Embryonic facial prominence (tissue), 1 donor: Measurements from ENCODE around the gene NUCB1.
"Not testable (repeated sequence)": the region's sequence is repeated elsewhere in the genome, so short reads cannot be mapped to it uniquely, and the experiment has no call there.

ENCODE experiments used
- DNase-seq: peaks from one replicate; pipeline ENCODE4 v3.0.0-alpha.2; 2016; ENCODE audit errors: extremely low spot score

NUCB1 gene

DNA sequence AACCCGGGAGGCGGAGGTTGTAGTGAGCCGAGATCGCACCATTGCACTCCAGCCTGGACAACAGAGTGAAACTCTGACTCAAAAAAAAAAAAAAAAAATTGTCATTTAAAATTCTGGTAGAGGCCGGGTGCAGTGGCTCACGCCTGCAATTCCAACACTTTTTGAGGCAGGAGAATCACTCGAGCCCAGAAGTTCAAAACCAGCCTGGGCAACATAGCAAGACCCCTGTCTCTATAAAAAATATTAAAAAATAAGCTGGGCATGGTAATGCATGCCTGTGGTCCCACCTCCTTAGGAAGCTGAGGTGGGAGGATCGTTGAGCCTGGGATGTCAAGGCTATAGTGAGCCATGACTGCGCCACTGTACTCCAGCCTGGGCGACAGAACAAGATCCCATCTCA is 6.2 kb downstream of the NUCB1 start:
- DNase-seq, result no peak

DNA sequence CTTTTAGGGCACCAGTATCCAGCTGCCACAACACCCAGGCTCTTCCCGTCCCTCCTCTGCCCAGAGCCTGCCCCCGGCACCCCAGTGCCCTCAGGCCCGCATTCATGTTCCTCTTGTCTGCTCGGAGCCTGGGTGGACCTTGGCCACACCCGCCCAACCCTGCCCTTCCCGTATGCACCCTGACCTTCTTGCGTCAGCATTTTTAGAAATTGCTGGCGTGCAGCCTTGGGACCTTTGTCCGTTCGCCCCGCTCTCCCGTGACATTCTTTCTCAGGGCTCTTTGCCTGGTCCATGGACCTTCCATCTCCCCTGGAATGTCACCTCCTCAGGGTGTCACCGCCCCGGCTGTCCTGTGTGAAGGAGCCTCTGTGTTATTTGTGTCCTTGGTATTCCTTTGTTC is 7.6 kb downstream of the NUCB1 start:
- no peak for DNase-seq

DNA sequence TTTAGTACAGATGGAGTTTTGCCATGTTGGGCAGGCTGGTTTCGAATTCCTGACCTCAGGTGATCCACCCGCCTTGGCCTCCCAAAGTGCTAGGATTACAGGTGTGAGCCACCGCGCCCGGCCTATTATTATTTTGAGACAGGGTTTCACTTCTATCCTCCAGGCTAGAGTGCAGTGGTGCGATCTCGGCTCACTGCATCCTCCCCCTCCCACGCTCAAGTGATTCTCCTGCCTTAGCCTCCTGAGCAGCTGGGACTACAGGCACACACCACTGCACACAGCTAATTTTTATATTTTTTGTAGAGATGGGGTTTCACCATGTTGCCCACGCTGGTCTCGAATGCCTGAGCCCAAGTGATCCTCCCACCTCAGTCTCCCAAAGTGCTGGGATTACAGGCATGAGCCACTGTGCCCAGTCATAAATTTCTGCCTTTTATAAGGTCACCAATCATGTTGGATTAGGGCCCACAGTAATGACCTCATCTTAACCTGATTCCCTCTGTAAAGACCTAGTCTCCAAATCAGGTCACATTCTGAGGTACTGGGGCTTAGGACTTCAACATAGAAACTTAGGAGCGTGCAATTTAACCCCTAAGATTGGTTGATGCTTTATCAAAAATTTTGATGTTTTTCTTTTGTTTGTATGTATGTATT is 9.4 kb downstream of the NUCB1 start:
- DNase-seq, result not testable (repeated sequence)

DNA sequence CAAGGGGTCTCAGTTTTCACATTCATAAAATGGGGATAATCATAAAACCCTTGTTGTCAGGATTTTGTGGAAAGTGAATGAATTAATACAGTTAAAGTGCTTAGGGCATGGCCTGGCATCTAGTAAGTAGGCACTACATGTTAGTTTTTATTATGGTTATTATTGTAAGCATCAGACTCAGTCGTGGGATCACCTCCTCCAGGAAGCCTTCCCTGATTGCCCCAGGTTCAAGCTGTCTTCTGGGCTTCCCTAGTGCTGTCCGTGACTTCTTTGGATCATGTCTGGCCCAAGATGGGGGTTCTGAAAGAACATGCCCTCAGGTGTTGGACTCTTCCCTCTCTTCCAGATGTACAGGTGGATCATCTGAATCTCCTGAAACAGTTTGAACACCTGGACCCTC is 10.7 kb downstream of the NUCB1 start:
- DNase-seq, result no peak

DNA sequence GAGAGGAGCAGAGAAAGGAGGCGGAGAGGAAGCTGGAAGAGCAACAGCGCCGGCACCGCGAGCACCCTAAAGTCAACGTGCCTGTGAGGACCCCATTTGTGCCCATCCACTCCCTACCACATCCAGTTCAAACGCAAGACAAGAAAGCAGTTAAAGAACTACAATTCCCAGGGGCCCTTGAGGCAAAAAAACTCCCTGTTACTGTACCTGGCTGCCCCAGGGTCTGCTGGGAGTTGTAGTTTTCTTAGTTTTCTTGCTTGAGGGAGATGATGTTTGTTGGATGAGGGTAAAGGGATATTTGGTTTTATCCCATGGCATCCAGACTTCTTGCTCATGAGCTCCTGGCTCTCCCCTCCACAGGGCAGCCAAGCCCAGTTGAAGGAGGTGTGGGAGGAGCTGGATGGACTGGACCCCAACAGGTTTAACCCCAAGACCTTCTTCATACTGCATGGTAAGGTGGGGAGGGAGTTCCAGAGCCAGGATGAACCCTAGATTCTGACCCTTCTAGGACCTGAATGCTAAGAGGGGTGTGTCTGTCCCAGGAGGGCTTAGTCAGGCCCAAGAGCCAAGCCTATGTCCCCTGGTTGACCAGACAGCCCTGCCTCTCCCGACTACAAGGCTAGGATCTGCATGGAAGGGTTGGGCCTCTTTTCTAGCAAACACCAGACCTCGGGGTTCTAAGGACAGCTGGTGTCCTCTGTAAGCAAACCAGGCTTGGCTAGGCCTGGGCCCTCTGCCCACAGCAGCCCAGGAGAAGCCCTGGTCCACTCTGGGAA is 13.2 kb downstream of the NUCB1 start:
- no peak for DNase-seq

DNA sequence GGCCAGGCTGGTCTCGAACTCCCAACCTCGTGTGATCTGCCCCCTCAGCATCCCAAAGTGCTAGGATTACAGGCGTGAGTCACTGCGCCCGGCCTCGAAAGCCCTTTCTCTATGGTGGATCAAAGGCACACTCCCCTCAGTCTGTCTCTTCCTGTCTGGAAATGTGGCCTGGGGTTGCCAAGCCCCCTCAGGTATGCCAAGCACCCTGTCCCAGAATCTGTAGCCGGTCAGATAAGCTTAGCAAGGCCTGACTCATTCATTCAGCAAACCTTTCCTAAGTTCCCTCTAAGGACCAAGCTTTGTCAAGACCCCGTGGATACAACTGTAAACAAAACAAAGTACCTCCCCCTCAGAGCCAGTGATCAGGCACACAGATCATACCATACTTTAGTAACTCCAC is 14.1 kb downstream of the NUCB1 start:
- no peak for DNase-seq

DNA sequence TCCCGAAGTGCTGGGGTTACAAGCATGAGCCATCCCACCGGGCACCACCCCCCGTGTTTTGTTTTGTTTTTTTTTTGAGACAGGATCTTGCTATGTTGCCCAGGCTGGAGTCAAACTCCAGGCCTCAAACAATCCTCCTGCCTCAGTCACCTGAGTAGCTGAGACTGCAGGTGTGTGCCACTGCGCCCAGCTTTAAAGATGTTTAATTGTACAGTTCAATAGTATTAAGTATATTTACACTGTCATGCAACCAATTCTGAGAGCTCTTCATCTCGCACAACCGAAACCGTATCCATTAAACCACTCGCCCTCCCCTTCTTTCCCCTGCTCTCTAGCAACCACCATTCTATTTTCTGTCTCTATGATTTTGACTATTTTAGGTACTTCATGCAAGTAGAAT is 15.6 kb downstream of the NUCB1 start:
- no peak for DNase-seq

DNA sequence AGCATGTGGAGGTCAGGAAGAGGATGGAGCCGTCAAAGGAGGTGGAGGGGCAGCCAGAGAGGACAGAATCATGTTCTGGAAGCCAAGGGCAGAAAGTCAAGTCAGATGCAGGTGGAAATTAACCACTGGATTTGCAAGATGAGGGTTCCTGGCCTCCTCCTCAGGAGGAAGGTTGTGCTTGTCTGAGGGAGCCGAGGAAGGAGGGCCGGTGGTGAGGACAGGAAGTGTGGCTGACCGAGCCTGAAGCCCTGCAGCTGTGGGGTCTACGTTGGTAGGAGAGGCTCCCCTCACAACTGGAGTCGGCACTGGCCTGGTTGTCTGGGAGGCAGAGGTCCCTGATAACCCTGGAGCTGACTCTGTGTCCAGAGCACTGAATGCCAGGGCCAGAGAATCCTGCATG is 18.0 kb downstream of the NUCB1 start:
- DNase-seq, result no peak

DNA sequence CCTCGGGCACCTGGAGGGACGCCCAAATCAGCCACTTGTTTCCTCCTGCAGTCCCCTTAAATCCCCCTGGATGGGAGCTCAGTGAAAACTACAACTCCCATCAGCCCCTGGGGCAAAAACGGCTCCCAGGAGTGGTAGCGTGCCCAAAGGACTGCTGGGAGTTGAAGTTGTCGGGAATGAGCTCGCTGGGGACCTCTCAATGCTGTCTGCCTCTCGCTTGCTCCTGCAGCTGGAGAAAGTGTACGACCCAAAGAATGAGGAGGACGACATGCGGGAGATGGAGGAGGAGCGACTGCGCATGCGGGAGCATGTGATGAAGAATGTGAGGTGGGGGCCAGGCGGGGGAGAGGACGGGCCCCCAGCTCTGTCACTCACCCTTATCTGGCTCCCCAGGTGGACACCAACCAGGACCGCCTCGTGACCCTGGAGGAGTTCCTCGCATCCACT is 18.7 kb downstream of the NUCB1 start:
- no peak for DNase-seq

DNA sequence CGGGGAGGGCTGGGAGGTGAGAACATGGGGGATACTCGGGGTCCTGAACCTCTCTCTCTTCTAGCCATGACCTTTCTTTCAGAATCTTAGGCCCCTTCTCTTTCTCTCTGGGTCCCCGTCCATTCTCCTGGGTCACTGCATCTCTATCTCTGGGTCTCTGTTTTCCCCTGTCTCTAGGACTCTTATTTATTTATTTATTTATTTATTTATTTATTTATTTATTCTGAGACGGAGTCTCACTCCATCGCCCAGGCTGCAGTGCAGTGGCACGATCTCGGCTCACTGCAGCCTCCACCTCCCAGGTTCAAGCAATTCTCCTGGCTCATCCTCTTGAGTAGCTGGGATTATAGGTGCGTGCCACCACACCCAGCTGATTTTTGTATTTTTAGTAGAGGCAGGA is 19.2 kb downstream of the NUCB1 start:
- not testable (repeated sequence) for DNase-seq

DNA sequence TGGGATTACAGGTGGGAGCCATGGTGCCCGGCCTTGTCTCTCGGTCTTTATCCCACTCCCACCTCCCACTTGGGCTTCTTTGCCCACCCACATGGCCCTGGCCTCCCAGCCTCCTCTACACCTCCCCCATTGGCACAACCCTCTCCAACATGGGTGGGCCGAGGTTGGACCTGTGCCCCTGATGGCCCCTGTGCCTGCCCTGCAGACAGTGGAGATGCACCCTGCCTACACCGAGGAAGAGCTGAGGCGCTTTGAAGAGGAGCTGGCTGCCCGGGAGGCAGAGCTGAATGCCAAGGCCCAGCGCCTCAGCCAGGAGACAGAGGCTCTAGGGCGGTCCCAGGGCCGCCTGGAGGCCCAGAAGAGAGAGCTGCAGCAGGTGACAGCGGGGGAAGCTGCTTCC is 20.8 kb downstream of the NUCB1 start:
- no peak for DNase-seq

DNA sequence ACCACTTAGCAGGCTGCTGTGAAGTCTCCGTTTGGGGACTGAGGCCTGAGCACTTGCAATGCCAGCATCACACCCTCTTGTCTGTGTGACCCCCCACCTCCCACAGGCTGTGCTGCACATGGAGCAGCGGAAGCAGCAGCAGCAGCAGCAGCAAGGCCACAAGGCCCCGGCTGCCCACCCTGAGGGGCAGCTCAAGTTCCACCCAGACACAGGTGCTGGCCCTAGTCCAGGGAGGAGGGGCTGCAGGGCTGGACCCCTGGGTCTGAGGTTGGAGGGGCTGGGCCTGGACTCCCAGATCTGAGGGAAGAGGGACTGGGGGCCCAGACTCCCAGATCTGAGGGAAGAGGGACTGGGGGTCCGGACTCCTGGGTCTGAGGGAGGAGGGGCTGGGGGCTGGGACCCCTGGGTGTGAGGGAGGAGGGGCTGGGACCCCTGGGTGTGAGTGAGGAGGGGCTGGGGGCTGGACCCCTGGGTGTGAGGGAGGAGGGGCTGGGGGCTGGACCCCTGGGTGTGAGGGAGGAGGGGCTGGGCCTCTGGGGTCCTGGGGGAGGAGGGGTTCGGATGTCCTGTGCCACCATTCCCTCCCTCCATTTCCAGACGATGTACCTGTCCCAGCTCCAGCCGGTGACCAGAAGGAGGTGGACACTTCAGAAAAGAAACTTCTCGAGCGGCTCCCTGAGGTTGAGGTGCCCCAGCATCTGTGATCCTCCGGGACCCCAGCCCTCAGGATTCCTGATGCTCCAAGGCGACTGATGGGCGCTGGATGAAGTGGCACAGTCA is 21.8 kb downstream of the NUCB1 start:
- no peak for DNase-seq

DNA sequence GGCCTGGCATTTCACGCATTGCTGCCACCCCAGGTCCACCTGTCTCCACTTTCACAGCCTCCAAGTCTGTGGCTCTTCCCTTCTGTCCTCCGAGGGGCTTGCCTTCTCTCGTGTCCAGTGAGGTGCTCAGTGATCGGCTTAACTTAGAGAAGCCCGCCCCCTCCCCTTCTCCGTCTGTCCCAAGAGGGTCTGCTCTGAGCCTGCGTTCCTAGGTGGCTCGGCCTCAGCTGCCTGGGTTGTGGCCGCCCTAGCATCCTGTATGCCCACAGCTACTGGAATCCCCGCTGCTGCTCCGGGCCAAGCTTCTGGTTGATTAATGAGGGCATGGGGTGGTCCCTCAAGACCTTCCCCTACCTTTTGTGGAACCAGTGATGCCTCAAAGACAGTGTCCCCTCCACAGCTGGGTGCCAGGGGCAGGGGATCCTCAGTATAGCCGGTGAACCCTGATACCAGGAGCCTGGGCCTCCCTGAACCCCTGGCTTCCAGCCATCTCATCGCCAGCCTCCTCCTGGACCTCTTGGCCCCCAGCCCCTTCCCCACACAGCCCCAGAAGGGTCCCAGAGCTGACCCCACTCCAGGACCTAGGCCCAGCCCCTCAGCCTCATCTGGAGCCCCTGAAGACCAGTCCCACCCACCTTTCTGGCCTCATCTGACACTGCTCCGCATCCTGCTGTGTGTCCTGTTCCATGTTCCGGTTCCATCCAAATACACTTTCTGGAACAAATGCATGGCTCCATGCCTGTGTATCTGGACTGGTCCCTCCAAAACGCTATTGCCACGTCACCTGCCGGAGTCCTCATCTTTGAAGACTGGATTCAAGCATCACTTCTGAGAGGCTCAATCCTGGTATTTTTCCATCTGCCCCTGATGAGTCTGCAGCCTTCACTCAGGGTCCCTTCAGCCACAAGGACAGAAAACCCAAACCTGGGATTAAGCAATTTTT is 22.7 kb downstream of the NUCB1 start:
- no peak for DNase-seq

DNA sequence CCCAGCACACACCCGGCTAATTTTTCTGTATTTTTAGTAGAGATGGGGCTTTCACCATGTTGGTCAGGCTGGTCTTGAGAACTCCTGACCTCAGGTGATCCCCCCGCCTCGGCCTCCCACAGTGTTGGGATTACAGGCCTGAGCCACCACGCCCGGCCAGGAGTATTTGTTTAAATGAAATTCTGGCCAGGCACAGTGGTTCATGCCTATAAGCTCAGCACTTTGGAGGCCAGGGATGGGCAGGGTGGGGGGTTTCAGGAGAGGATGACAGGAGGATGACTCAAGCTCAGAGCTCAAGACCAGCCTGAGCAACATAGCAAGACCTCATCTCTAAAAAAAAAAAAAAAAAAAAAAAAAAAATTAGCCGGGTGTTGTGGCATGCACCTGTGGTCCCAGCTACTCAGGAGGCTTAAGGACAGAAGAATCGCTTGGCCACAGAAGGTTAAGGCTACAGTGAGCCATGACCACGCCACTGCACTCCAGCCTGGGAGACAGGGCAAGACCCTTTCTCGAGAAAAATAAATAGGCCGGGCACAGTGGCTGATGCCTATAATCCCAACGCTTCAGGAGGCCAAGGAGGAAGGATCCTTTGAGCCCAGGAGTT is 25.2 kb downstream of the NUCB1 start:
- DNase-seq, result no peak

DNA sequence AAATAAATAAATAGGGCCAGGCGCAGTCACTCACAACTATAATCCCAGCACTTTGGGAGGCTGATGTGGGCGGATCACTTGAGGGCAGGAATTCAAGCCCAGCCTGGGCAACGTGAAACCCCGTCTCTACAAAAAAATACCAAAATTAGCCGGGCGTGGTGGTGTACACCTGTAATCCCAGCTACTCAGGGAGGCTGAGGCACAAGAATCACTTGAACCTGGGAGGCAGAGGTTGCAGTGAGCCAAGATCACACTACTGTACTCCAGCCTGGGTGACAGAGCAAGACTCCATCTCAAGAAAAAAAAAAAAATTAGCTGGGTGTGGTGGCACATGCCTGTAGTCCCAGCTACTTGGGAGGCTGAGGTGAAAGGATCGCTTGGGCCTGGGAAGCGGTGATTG is 25.8 kb downstream of the NUCB1 start:
- not testable (repeated sequence) for DNase-seq

DNA sequence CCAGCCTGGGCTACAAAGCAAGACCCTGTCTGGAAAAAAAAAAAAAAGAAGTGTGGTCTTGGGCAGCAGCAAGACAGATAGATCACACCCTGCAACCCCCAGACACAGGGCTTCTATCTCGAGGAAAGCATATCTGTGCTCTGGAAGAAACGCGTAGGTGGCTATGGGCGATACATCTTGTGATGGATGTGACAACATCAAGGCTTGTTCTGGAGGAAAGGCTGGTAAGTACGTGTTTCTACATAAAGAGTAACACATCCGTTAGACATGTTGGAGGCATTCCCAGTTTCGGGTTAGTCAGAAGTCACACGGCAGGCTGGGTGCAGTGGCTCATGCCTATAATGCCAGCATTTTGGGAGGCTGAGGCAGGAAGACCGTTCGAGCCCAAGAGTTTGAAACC is 26.8 kb downstream of the NUCB1 start:
- no peak for DNase-seq

DNA sequence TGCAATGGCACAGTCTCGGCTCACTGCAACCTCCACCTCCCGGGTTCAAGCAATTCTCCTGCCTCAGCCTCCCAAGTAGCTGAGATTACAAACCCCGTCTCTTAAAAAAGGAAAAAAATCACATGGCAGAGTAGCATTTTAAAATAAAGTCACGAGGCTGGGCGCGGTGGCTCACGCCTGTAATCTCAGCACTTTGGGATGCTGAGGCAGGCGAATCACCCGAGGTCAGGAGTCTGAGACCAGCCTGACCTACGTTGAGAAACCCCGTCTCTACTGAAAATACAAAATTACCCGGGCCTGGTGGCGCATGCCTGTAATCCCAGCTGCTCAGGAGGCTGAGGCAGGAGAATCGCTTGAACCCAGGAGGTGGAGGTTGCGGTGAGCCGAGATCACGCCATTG is 27.6 kb downstream of the NUCB1 start:
- not testable (repeated sequence) for DNase-seq

DNA sequence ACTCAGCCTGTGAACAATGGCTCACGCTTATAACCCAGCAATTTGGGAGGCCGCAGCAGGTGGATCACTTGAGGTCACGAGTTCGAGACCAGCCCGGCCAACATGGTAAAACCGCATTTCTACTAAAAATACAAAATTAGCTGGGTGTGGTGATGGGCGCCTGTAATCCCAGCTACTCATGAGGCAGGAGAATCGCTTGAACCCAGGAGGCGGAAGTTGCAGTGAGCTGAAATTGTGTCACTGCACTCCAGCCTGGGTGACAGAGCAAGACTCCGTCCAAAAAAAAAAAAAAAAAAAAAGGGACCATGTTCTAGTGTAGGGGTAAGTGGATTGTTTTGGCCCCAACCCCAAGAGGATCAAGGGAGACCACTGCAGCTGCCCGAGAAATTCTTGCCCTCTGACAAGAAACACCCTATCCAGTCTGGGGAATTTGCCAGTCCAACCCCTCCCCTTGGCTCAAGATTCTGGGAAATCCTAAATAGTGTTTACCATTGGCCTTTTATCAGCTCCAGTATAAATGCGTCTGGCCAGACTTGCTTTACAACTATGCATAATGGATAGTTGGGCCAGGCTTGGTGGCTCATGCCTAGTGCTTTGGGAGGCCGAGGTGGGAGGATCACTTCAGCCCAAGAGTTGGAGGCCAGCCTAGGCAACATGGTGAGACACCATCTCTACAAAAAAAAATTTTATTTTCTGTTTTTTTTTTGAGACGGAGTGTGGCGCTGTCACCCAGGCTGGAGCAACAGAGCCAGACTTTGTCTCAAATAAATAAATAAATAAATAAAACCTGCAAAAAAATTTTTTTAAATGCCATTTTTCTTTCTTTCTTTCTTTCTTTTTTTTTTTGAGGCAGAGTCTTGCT is 28.3 kb downstream of the NUCB1 start:
- DNase-seq, result no peak

DNA sequence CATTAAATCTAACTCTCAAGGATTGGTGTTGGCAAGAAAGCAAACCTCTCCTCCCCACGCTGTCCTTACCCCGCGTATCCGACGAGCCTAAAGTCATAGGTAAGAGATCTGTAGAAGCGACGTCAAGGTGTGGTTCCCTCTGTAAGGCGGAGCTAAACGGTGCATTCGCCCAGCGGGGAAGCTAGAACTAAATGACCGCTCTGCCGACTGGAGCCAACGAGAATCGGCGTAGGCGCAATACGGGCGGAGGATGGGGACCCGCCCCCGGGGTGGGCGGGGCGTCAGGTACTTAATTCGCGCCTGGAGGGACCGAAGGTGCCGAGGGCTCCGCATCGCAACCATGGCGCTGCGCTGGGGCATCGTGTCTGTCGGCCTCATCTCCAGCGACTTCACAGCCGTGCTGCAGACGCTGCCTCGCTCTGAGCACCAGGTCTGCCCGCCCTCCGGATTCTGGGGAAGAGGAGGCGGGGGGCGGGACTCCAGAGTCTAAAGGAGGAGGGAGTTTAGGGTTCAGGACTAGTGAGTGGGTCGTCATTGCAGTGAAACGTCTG is 33.3 kb downstream of the NUCB1 start, which contains the start of gene DHDH:
TSS of gene DHDH (plus strand) at position 318 of the 551 bp plus-strand sequence. CDS start at position 341, 23 bp downstream.
- peak; percentile 44 for DNase-seq

DNA sequence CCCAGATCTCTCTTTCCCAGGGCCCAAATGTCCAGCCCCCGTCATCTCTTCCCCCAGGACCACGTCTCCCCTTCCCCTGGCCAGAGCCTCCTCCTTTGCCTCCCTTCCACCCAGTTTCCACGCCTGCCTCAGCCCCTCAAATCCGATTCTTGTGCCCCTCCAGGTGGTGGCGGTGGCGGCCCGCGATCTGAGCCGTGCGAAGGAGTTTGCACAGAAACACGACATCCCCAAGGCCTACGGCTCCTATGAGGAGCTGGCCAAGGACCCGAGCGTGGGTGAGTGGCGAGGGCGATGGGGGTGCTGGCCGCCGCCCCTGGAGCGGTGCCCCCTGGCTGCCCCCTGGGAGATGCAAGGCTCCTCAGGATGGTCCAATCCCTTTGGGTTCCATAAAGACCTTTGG is 34.7 kb downstream of the NUCB1 start:
- DNase-seq, result no peak
